ENCODE data around the gene ZFAND3.

The ZFAND3 gene

GRCh38 chr6:38169221-38169976 lies 349.9 kb downstream of the ZFAND3 start:
- no peak for DNase-seq (ENCODE audit: low read depth, low spot score)

- no peak for DNase-seq (ENCODE audit: low read depth, low spot score)
These were observed 350.5 kb downstream of the ZFAND3 start for GRCh38 chr6:38169977-38170526.

- no peak for DNase-seq (ENCODE audit: low read depth, low spot score)
These were observed 351.3 kb downstream of the ZFAND3 start for GRCh38 chr6:38170666-38171355.

- no peak for DNase-seq (ENCODE audit: low read depth, low spot score)
These were observed 352.6 kb downstream of the ZFAND3 start for GRCh38 chr6:38171997-38172738.

GRCh38 chr6:38172739-38173410 lies 353.3 kb downstream of the ZFAND3 start:
- DNase-seq (ENCODE audit: low read depth, low spot score): no peak

- DNase-seq (ENCODE audit: low read depth, low spot score): no peak
These were observed 354.4 kb downstream of the ZFAND3 start for GRCh38 chr6:38173909-38174308.

GRCh38 chr6:38174315-38174714 lies 354.8 kb downstream of the ZFAND3 start:
- DNase-seq (ENCODE audit: low read depth, low spot score): no peak

- no peak for DNase-seq (ENCODE audit: low read depth, low spot score)
These were observed 355.4 kb downstream of the ZFAND3 start for GRCh38 chr6:38174806-38175495.

- DNase-seq (ENCODE audit: low read depth, low spot score): no peak
These were observed 356.3 kb downstream of the ZFAND3 start for GRCh38 chr6:38175786-38176185.

GRCh38 chr6:38176797-38177751 lies 357.5 kb downstream of the ZFAND3 start:
- no peak for DNase-seq (ENCODE audit: low read depth, low spot score)

- no peak for DNase-seq (ENCODE audit: low read depth, low spot score)
These were observed 358.5 kb downstream of the ZFAND3 start for GRCh38 chr6:38177882-38178583.

GRCh38 chr6:38178584-38178886 lies 359.0 kb downstream of the ZFAND3 start:
- DNase-seq (ENCODE audit: low read depth, low spot score): no peak

GRCh38 chr6:38179300-38179699 lies 359.8 kb downstream of the ZFAND3 start:
- no peak for DNase-seq (ENCODE audit: low read depth, low spot score)

GRCh38 chr6:38179794-38180430 lies 360.4 kb downstream of the ZFAND3 start:
- DNase-seq (ENCODE audit: low read depth, low spot score): no peak

GRCh38 chr6:38180586-38180985 lies 361.1 kb downstream of the ZFAND3 start:
- no peak for DNase-seq (ENCODE audit: low read depth, low spot score)

GRCh38 chr6:38182426-38182825 lies 362.9 kb downstream of the ZFAND3 start:
- no peak for DNase-seq (ENCODE audit: low read depth, low spot score)

- DNase-seq (ENCODE audit: low read depth, low spot score): no peak
These were observed 364.5 kb downstream of the ZFAND3 start for GRCh38 chr6:38183856-38184584.

GRCh38 chr6:38184585-38185080 lies 365.1 kb downstream of the ZFAND3 start:
- DNase-seq (ENCODE audit: low read depth, low spot score): no peak
